H9 (cell line): ENCODE results near the gene ACSF3. TPM values are rescaled to one million over a fixed set of nuclear protein-coding genes. Genes with fewer than 3 reads are reported as not detected.

Experiments used
- DNase-seq: peaks from one replicate; pipeline ENCODE4 v3.0.0-alpha.2; 2017
- H2AFZ ChIP-seq: one replicate; pipeline ENCODE4 v1.6.1; 2013; ENCODE audit warnings: mild to moderate bottlenecking, low read length, control low read depth, moderate library complexity
- H2AK5ac ChIP-seq: 2 replicates; pipeline ENCODE4 v1.6.1; 2013; ENCODE audit warnings: low read length, control low read depth, mixed read lengths; ENCODE audit not compliant: insufficient read length
- H2BK120ac ChIP-seq: one replicate; pipeline ENCODE4 v1.6.1; 2013; ENCODE audit warnings: low read depth, mild to moderate bottlenecking, low read length, control low read depth, inconsistent platforms; ENCODE audit not compliant: poor library complexity, severe bottlenecking
- H2BK12ac ChIP-seq: 2 replicates; pipeline ENCODE4 v1.6.1; 2013; ENCODE audit warnings: low read length, control low read depth, mixed read lengths, low read depth; ENCODE audit not compliant: insufficient read length
- H2BK15ac ChIP-seq: 2 replicates; pipeline ENCODE4 v1.6.1; 2013; ENCODE audit warnings: low read depth, low read length, control low read depth
- H2BK20ac ChIP-seq: one replicate; pipeline ENCODE4 v1.6.1; 2013; ENCODE audit warnings: low read depth, mild to moderate bottlenecking, low read length, control low read depth, inconsistent platforms; ENCODE audit not compliant: poor library complexity, severe bottlenecking
- H2BK5ac ChIP-seq: 2 replicates; pipeline ENCODE4 v1.6.1; 2013; ENCODE audit warnings: low read length, control low read depth, mixed read lengths; ENCODE audit not compliant: insufficient read length
- H3K14ac ChIP-seq: 2 replicates; pipeline ENCODE4 v1.6.1; 2013; ENCODE audit warnings: low read length, control low read depth; ENCODE audit not compliant: insufficient read depth
- H3K18ac ChIP-seq: 2 replicates; pipeline ENCODE4 v1.6.1; 2013; ENCODE audit warnings: low read depth, mild to moderate bottlenecking, mixed read lengths, low read length, control low read depth; ENCODE audit not compliant: insufficient read length
- H3K23ac ChIP-seq: 2 replicates; pipeline ENCODE4 v1.6.1; 2013; ENCODE audit warnings: low read length, control low read depth, mixed read lengths, low read depth; ENCODE audit not compliant: insufficient read length
- H3K23me2 ChIP-seq: 2 replicates; pipeline ENCODE4 v1.6.1; 2013; ENCODE audit warnings: low read depth, mild to moderate bottlenecking, mixed read lengths, low read length, control low read depth; ENCODE audit not compliant: insufficient read length, poor library complexity, severe bottlenecking
- H3K27ac ChIP-seq: 2 replicates; pipeline ENCODE4 v1.5.1; 2013; ENCODE audit warnings: low read length, control low read depth, mixed read lengths, low read depth; ENCODE audit not compliant: insufficient read length
- H3K27me3 ChIP-seq: 2 replicates; pipeline ENCODE4 v1.6.1; 2013; ENCODE audit warnings: low read length, control low read depth, inconsistent platforms; ENCODE audit not compliant: insufficient read depth
- H3K4ac ChIP-seq: 2 replicates; pipeline ENCODE4 v1.6.1; 2013; ENCODE audit warnings: low read depth, mild to moderate bottlenecking, control low read depth, inconsistent platforms, low read length, moderate library complexity
- H3K4me1 ChIP-seq: 2 replicates; pipeline ENCODE4 v1.6.1; 2013; ENCODE audit warnings: low read length, control low read depth, inconsistent platforms; ENCODE audit not compliant: insufficient read depth
- H3K4me2 ChIP-seq: 2 replicates; pipeline ENCODE4 v1.6.1; 2013; ENCODE audit warnings: low read length, control low read depth, mixed read lengths; ENCODE audit not compliant: insufficient read length, insufficient read depth
- H3K56ac ChIP-seq: 2 replicates; pipeline ENCODE4 v1.6.1; 2013; ENCODE audit warnings: low read depth, mild to moderate bottlenecking, mixed read lengths, low read length, control low read depth; ENCODE audit not compliant: insufficient read length
- H3K79me1 ChIP-seq: 2 replicates; pipeline ENCODE4 v1.6.1; 2013; ENCODE audit warnings: low read depth, mild to moderate bottlenecking, moderate library complexity, low read length, control low read depth, inconsistent platforms; ENCODE audit not compliant: insufficient read depth, poor library complexity, severe bottlenecking
- H3K79me2 ChIP-seq: 2 replicates; pipeline ENCODE4 v1.6.1; 2013; ENCODE audit warnings: low read length, control low read depth, inconsistent platforms; ENCODE audit not compliant: insufficient read depth
- H3K9ac ChIP-seq: 2 replicates; pipeline ENCODE4 v1.6.1; 2013; ENCODE audit warnings: low read length, control low read depth, mixed read lengths; ENCODE audit not compliant: insufficient read length; ENCODE audit errors: extremely low read depth
- H3K9me3 ChIP-seq: one replicate; pipeline ENCODE4 v1.6.1; 2013; ENCODE audit warnings: low read depth, low read length, inconsistent platforms; ENCODE audit not compliant: control insufficient read depth
- H3T11ph ChIP-seq: one replicate; pipeline ENCODE4 v1.6.1; 2013; ENCODE audit warnings: mild to moderate bottlenecking, low read length, control low read depth, inconsistent platforms
- H4K20me1 ChIP-seq: one replicate; pipeline ENCODE4 v1.6.1; 2013; ENCODE audit not compliant: control insufficient read depth, insufficient read length, insufficient read depth
- H4K5ac ChIP-seq: 2 replicates; pipeline ENCODE4 v1.6.1; 2013; ENCODE audit warnings: low read depth, mild to moderate bottlenecking, mixed read lengths, low read length, control low read depth; ENCODE audit not compliant: insufficient read length
- H4K8ac ChIP-seq: replicated peaks from 2 replicates; pipeline ENCODE4 v1.6.1; 2013; ENCODE audit warnings: low read length, control low read depth, mixed read lengths, low read depth; ENCODE audit not compliant: insufficient read length
- H4K91ac ChIP-seq: 2 replicates; pipeline ENCODE4 v1.6.1; 2013; ENCODE audit warnings: low read depth, mild to moderate bottlenecking, moderate library complexity, mixed read lengths, low read length, control low read depth; ENCODE audit not compliant: insufficient read length
- H3K27ac Mint-ChIP-seq, 3 experiments: 2 replicates in 2 of 3; 3 replicates in 1 of 3; pipeline ENCODE4 v1.8.0; 2020 to 2021; ENCODE audit warnings: mixed read lengths in 3 of 3, mild to moderate bottlenecking in 1 of 3, moderate library complexity in 1 of 3
- H3K27me3 Mint-ChIP-seq: 2 replicates; pipeline ENCODE4 v1.8.0; 2021; ENCODE audit warnings: low read depth, mild to moderate bottlenecking, moderate library complexity, mixed read lengths
- H3K36me3 Mint-ChIP-seq, 3 experiments: 2 replicates in 2 of 3; 3 replicates in 1 of 3; pipeline ENCODE4 v1.8.0; 2020 to 2021; ENCODE audit warnings: low read depth in 3 of 3, mixed read lengths in 3 of 3; ENCODE audit not compliant: insufficient read depth in 1 of 3
- H3K4me1 Mint-ChIP-seq, 2 experiments: 2 replicates each; pipeline ENCODE4 v1.8.0; 2020; ENCODE audit warnings: mixed read lengths in 2 of 2
- H3K4me3 Mint-ChIP-seq, 2 experiments: 2 replicates in 1 of 2; 3 replicates in 1 of 2; pipeline ENCODE4 v1.8.0; 2020 to 2021; ENCODE audit warnings: mild to moderate bottlenecking in 2 of 2, mixed read lengths in 2 of 2, moderate library complexity in 1 of 2
- H3K9me3 Mint-ChIP-seq, 2 experiments: 2 replicates in 1 of 2; 3 replicates in 1 of 2; pipeline ENCODE4 v1.8.0; 2020; ENCODE audit warnings: mild to moderate bottlenecking in 2 of 2, mixed read lengths in 2 of 2, moderate library complexity in 1 of 2
- CTCF ChIP-seq: fragments of 200-600 bp; sonication (generic); conservative IDR thresholded peaks from 3 replicates; pipeline ENCODE4 v1.8.0; 2021; ENCODE audit warnings: antibody characterized with exemption, mild to moderate bottlenecking
- WGBS: extraction: QIAGEN DNeasy Blood & Tissue Kit; methylation state at CpG from one replicate; pipeline ENCODE4 v1.1.7; 2013; ENCODE audit warnings: missing lambda C conversion rate, low lambda C conversion rate, mixed read lengths; ENCODE audit not compliant: insufficient read length; ENCODE audit errors: extremely low coverage; 5-methylcytosine and 5-hydroxymethylcytosine counted together
- total RNA-seq: library from RNA; stranded (reverse); gene quantifications from 2 replicates; pipeline ENCODE4 v1.2.1, GENCODE V29; 2021

The ACSF3 gene
- total RNA-seq, 1 experiment from 2014 or later, result 31.3 TPM

GRCh38 chr16:89114159-89114981, 20.7 kb downstream of the ACSF3 start:
- Mint-ChIP-seq H3K27ac (peak overlapping the region in 2 of 3 experiments; percentile 86 to 93; a peak in 6 of 7 replicates), H3K27me3 (no peaks in the 10 kb centered on the region), H3K4me3 (no peak overlapping the region), H3K4me1 (peaks cover 19 to 21% of the 10 kb centered on the region in 2 experiments), H3K9me3 (no peaks in the 10 kb centered on the region), H3K36me3 (peaks cover 19 to 42% (median 41%) of the 10 kb centered on the region in 3 experiments)
- H3K27ac ChIP-seq, result no peak overlapping the region
- DNase-seq, result peak; percentile 52
- H3K79me1 ChIP-seq, result no peaks in the 10 kb centered on the region
- no peak overlapping the region for H2BK5ac ChIP-seq
- no peak overlapping the region for H4K8ac ChIP-seq
- no peak overlapping the region for H2AK5ac ChIP-seq
- WGBS, result no CpG with 5 or more reads among the region's 33 CpGs
- H3K23me2 ChIP-seq, result no peaks in the 10 kb centered on the region
- no peaks in the 10 kb centered on the region; the same call in 1 of the 2 replicates for H3K4me1 ChIP-seq
- H3T11ph ChIP-seq, result no peak overlapping the region
- no peak overlapping the region for H4K91ac ChIP-seq
- H2BK12ac ChIP-seq, result no peak overlapping the region
- H3K56ac ChIP-seq, result no peak overlapping the region
- H3K9ac ChIP-seq, result no peak overlapping the region
- H4K20me1 ChIP-seq, result peaks cover 2% of the 10 kb centered on the region
- no peak overlapping the region; the same call in 1 of the 2 replicates for H3K14ac ChIP-seq
- no peak overlapping the region for H2BK15ac ChIP-seq
- H3K79me2 ChIP-seq, result no peaks in the 10 kb centered on the region
- TF ChIP-seq CTCF, result no peak
- no peak overlapping the region for H3K4ac ChIP-seq
- H3K18ac ChIP-seq, result no peak overlapping the region
- H2BK120ac ChIP-seq, result no peak overlapping the region
- no peak overlapping the region for H3K4me2 ChIP-seq
- no peak overlapping the region for H4K5ac ChIP-seq
- no peaks in the 10 kb centered on the region for H3K27me3 ChIP-seq
- no peak overlapping the region for H2AFZ ChIP-seq
- H3K23ac ChIP-seq, result no peak overlapping the region
- H3K9me3 ChIP-seq, result no peaks in the 10 kb centered on the region
- H2BK20ac ChIP-seq, result no peak overlapping the region
